ENCODE results near the gene USH1C.

The USH1C gene

GRCh38 chr11:17522655-17523054 lies 21.6 kb downstream of the USH1C start:
- DNase-seq = no peak

DNA sequence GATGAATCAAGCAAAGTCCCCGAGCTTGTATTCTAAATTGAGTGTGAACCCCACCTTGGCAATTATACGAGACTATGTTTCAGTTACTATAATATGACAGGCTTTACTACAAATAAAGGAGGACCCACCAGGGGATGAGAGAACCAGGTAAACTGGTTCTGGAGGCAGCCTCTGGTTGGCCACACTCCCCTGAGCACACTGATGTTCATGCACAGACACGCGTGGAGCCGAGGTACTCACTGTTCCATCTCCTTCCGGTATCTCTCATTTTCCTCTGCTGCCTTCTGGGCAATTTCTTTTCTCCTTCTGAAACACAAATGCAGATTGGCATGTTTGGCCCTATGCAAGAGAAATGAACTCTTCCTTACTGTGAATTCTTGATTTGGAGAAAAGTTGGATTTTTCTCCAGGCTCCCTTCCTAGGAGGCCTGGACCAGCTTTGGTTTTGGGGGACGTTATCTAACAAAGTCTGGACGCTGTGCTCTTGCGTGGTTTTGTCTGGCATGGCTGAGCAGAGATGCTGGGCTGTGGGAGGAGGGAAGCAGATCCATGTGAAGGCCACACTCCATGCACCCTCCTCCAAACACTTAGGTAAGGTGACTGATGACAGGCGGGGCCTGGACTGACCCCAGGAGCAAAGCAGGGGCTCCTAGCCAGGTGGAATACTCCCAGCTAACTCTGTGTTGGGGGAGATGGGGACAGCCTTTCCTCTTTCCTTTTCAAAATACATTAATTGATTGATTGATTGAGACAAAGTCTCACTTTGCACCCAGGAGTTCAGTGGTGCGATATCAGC lies 22.9 kb downstream of the USH1C start:
- DNase-seq = no peak

GRCh38 chr11:17519061-17519885 lies 24.9 kb downstream of the USH1C start:
- no peak for DNase-seq

- no peak for DNase-seq
These were observed 25.9 kb downstream of the USH1C start for GRCh38 chr11:17518366-17518765.

DNA sequence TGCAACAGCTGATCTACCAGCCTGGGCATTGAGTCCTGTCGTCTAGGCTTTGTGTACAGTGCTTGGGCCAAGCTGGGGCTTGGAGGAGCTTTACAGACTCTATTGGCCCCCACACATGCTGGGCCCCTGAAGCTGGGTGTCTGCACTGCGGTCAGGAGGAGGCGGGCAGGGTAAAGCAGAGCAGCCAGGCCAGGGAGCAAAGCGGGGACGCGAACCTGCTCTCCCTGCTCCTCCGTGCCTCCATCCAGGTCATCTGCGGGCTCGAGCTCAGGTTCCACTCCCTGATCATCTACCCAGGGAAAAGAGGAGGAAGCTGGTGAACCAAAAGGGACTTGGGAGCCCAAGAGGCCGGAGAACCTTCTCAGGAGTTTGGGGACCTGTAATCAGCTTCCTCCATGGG lies 27.0 kb downstream of the USH1C start:
- DNase-seq = no peak

GRCh38 chr11:17516551-17517150 lies 27.6 kb downstream of the USH1C start:
- DNase-seq = no peak

DNA sequence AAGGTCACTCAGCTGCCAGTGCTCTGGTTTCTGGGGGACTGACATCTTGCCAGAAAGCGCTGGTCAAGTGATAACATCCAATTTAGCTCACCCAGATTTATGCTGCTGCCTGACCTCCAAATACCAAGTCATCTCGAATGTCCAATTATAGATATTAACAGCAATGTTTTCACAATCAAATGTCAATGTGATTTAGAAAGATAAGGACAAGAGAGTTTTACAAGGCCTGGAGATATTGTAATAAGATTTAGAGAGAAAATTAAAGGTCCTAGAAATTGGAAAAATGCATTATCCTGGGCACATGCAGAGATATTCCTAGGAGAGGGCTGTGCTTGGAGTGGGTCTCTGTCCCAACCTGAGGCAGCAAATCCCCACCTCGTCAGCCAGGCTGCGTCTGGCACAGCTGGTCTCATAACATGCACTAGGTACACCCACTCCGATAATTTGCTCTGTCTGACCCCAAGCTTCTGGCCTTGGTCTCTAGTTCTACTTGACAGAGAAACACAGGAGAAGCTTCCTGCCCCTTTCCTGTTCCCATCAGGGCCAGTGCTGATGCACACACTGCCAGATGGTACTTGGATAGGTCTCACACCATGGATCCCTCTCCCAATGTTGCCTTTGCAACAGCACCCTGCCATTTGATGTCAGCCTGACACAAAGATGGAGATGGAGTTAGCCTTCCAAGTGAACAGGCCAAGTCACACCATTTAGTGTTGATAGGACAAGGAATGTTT lies 28.6 kb downstream of the USH1C start:
- no peak for DNase-seq

GRCh38 chr11:17514476-17514875 lies 29.7 kb downstream of the USH1C start:
- DNase-seq = no peak

- DNase-seq = no peak
These were observed 30.4 kb downstream of the USH1C start for GRCh38 chr11:17513853-17514252.

DNA sequence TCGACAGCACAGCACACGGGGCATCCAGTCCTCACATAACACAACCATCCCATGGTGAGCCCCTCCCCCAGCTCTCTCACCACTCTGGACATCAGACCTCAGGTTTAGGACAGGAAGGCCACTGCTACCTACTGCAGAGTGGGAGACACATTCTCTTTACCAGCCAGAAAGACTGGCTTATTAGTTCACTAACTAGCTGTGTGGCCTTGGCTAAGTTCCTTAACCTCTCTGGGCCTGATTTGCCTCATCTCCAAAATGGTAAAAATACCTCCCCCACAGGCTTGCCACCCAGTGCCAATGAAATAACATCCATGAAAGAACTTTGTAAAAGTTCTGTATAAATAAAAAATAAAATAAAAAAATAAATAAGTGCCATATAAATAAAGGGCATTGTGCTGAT lies 32.1 kb downstream of the USH1C start:
- DNase-seq = no peak

- DNase-seq = no peak
These were observed 32.6 kb downstream of the USH1C start for GRCh38 chr11:17511571-17511970.

- no peak for DNase-seq
These were observed 33.6 kb downstream of the USH1C start for GRCh38 chr11:17510507-17511206.

GRCh38 chr11:17508791-17509190 lies 35.4 kb downstream of the USH1C start:
- DNase-seq = no peak

GRCh38 chr11:17508306-17508705 lies 35.9 kb downstream of the USH1C start:
- DNase-seq = no peak

- no peak for DNase-seq
These were observed 36.4 kb downstream of the USH1C start for GRCh38 chr11:17507773-17508172.

- DNase-seq = no peak
These were observed 37.3 kb downstream of the USH1C start for GRCh38 chr11:17506942-17507341.

DNA sequence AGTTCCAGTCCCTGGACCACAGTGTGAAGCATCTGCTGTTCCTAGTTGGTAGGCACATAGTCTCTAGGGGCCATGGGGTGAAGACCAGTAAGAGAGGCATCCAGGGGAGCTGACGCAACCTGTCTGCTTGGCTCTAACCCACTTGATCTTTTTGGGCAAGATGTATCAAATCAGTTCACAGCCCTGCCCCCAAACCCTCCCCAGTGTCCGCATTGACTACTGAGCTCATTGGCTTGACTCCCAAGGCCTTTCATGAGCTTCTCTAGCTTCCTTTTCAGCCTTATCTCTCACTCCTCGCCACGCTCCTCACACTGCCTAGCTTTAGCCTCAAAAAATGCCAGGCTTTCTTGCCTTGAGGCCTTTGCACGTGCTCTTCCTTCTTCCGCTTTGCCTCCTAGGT lies 37.9 kb downstream of the USH1C start:
- DNase-seq = no peak

DNA sequence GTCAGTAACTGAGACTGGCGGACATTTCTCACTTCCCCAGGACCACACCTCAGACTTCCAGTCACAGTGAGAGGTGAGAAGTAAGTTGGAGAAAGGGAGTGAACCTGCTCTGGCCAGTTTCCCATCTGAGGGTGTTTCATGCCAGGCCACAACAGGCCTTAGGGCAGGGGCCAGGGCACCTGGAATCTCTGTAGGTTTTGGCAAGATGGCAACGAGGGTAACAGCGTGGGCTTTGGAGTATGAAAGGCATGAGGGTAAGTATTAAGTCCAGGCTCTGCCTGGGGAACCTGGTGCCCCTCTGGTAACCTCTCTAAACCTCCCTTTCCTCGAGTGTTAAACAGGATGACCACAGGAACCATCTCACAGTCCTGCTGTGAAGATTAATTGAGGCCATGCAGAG lies 39.1 kb downstream of the USH1C start:
- no peak for DNase-seq

DNA sequence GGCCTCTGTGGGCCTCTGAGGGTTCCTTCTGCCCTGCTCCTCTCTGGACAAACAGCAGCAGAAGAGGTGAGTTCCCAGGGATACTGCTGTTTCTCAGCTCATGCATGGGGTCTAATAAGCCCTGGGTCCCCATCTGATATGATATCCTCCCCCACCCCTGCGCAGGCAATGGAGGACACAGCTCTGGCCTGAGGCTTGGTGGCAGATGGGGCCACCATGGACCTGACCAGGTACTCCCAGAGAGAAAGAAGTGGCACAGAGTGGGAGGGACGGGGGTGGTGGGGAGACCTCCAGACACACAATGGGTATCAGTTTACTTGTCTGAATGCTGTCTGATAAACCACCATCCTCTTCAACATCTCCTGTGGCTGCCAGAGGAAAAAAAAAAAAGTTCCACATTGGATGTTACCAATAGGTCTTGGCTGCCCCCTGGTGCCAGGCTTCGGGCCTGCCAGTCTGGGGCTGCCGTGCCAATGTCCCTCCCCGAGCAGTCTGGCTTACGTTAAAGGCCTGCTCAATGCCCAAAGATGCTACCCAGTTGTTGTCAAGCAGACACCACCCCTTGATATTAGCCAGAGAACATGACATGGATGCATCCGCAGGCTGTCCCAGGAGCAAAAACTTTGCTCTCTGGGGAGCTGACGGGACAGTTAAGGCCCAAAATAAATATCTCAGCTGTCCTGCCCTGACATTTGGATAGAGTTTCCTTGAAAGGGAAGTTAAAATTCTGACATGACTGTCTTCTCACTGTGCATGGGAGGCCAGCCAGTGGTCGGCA lies 39.7 kb downstream of the USH1C start:
- DNase-seq = peak; percentile 79

- no peak for DNase-seq
These were observed 41.6 kb downstream of the USH1C start for GRCh38 chr11:17502630-17503029.

- DNase-seq = no peak
These were observed 43.5 kb downstream of the USH1C start for GRCh38 chr11:17500673-17501072.

DNA sequence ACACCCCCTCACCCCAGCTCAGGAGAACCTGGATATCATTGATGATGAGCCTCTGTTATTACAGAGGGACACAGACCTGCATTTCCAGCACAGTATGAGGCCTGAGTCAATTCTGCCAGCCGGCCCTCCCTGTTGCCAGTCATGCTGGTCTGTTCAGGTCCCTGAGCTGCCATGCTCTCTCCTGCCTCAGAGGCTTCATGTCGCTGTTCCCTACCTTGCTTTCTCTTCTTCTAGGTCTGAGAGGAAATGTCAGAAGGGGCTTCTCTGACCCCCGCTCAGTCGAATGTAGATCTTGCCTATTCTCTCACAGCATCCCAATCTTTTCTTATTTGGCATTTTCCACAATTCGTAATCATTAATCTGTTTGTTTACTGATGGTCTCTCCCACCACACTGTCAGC lies 45.7 kb downstream of the USH1C start:
- DNase-seq = no peak
